Activated naive CD4-positive, alpha-beta T cell treated with anti-CD3 and anti-CD28 coated beads, Interleukin-2, amount 50 U/mL, for 24 hours (primary cell): ENCODE results near the gene SRSF3.
"Not testable (repeated sequence)": the region's sequence is repeated elsewhere in the genome, so short reads cannot be mapped to it uniquely, and the experiment has no call there.

Experiments
- H3K27ac Mint-ChIP-seq: one replicate; pipeline ENCODE4 v1.8.0; 2021; ENCODE audit warnings: mild to moderate bottlenecking, mixed read lengths
- H3K27me3 Mint-ChIP-seq: one replicate; pipeline ENCODE4 v1.8.0; 2021; ENCODE audit warnings: mixed read lengths
- H3K36me3 Mint-ChIP-seq: one replicate; pipeline ENCODE4 v1.8.0; 2021; ENCODE audit warnings: mixed read lengths
- H3K4me1 Mint-ChIP-seq: one replicate; pipeline ENCODE4 v1.8.0; 2021; ENCODE audit warnings: mixed read lengths
- H3K4me3 Mint-ChIP-seq: one replicate; pipeline ENCODE4 v1.8.0; 2021; ENCODE audit warnings: mild to moderate bottlenecking, mixed read lengths
- H3K9me3 Mint-ChIP-seq: one replicate; pipeline ENCODE4 v1.8.0; 2021; ENCODE audit warnings: mixed read lengths

SRSF3 gene

DNA sequence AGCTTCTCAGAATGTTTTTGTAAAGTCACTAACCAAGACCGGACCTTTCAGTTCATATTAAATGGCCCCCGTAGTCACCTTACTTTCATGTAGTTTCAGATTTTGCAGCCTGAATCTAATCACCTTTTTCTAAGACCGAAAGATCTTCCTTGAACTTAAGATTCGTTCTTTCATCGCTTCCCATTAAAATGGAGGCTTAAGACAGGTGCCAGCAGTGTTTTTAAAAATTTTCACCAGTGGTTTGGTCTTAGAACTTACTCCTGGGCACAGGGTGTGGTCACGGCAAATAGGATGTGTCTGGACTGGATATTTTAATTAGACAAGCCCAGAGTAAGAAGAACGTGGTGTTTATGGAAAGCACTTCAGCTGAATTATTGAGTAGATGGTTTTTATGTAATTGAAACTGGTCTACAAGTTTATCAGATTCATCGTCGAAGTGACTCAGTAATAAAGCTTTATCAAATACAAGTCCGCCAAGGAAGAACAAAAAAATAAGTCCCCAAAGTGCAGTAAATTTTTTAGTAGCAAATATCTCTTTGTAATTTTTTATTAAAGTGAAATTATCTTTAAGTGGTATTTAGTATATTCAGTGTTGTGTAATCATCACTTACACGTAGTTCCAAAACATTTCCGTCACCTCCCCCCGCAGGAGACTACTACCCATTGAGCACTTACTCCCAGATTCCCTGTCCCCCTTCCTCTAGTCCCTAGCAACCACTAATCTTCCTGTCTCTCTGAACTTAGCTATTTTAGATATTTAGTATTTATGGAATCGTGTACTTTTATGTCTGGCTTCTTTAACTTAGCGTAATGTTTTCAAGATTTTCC is 868 bp downstream of the SRSF3 start:
- H3K27ac Mint-ChIP-seq, result peak overlapping the region; percentile 99
- no peaks in the 10 kb centered on the region for H3K9me3 Mint-ChIP-seq
- H3K4me1 Mint-ChIP-seq, result peaks cover 43% of the 10 kb centered on the region
- no peaks in the 10 kb centered on the region for H3K27me3 Mint-ChIP-seq
- peaks cover 41% of the 10 kb centered on the region for H3K36me3 Mint-ChIP-seq
- H3K4me3 Mint-ChIP-seq, result peak overlapping the region; percentile 96

DNA sequence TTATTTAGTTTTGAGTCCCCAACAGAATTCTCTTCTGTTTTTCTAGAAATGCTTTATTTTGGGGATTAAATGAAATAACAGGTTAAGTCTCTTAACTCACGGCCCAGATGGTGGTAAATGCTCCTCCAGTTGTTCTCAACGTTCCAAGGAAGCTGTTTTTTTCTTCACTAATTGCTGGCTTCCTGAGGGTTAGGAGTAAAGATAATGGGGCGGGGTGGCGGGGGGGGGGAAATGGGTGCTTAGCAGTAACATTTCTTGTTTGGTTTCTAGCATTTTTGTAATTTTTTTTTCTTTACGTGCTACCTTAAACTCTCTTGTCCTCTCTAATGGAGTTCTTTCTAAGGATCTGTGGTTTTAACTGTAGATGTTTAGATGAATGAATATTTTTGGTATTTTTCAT is 2.2 kb downstream of the SRSF3 start:
- H3K4me1 Mint-ChIP-seq, result peaks cover 49% of the 10 kb centered on the region
- H3K27ac Mint-ChIP-seq, result peak overlapping the region; percentile 94
- no peaks in the 10 kb centered on the region for H3K27me3 Mint-ChIP-seq
- H3K36me3 Mint-ChIP-seq, result peaks cover 46% of the 10 kb centered on the region
- H3K4me3 Mint-ChIP-seq, result peak overlapping the region; percentile 96
- H3K9me3 Mint-ChIP-seq, result no peaks in the 10 kb centered on the region

DNA sequence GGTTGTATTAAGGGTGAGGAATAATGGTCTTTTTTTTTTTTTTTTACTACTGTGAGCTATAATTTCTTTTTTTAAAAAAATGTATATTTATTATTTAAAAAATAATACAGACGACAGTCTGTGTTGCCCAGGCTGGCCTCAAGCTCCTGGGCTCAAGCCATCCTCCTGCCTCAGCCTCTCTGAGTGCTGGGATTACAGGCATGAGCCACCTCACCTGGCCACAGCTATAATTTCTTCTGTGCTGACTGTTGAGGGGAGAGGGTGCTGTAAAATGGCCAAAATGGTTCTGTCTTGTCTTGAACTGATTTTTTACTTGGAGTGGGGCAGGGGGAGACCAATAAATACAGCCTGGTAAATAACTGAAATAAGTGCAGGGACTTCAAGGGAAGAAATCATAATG is 3.6 kb downstream of the SRSF3 start:
- peaks cover 50% of the 10 kb centered on the region for H3K36me3 Mint-ChIP-seq
- H3K9me3 Mint-ChIP-seq, result no peaks in the 10 kb centered on the region

DNA sequence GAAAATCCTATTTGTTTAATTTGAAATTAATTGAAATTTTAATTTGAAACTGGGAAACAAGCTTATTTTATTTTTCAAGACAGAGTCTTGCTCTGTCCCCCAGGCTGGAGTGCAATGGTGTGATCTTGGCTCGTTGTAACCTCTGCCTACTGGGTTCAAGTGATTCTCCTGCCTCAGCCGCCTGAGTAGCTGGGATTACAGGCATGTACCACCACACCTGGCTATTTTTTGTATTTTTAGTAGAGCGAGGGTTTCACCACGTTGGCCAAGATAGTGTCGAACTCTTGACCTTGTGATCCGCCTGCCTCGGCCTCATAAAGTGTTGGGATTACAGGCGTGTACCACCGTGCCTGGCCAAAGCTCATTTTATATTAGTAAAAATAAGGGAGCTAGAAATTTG is 4.2 kb downstream of the SRSF3 start:
- Mint-ChIP-seq H3K4me3 (peak overlapping the region; percentile 96), H3K4me1 (peaks cover 58% of the 10 kb centered on the region), H3K27ac (peak overlapping the region; percentile 71), H3K9me3 (no peaks in the 10 kb centered on the region), H3K27me3 (no peaks in the 10 kb centered on the region), H3K36me3 (peaks cover 50% of the 10 kb centered on the region)

More for the DNA sequence above, 3.6 kb downstream of the SRSF3 start:
- peak overlapping the region; percentile 79 for H3K27ac Mint-ChIP-seq
- peaks cover 55% of the 10 kb centered on the region for H3K4me1 Mint-ChIP-seq
- peak overlapping the region; percentile 96 for H3K4me3 Mint-ChIP-seq
- no peaks in the 10 kb centered on the region for H3K27me3 Mint-ChIP-seq

DNA sequence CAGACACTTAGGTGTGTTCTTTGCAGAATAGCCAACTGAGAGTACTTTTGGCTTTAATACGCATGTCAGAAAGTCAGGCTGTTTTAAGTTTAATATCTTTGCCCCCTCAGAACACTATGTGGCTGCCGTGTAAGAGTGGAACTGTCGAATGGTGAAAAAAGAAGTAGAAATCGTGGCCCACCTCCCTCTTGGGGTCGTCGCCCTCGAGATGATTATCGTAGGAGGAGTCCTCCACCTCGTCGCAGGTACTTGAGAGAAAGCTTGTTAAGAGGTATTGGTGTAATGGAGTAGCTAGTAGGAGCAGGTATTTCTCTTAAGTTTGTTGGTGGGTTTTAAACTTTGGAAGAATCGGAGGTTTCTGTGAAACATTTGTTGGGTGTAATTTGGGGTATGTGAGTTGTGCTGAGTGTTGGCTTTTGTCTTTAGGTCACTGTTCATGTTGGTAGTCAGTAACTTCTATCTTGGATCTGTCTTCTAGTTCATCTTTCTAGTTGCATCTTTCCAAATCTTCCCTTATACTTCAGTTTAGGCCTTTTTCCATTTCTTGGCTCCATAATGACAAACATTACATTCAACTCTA is 4.7 kb downstream of the SRSF3 start:
- H3K4me1 Mint-ChIP-seq, result peaks cover 60% of the 10 kb centered on the region
- H3K27ac Mint-ChIP-seq, result peak overlapping the region; percentile 71
- no peaks in the 10 kb centered on the region for H3K27me3 Mint-ChIP-seq
- H3K4me3 Mint-ChIP-seq, result peak overlapping the region; percentile 96
- H3K9me3 Mint-ChIP-seq, result no peaks in the 10 kb centered on the region
- H3K36me3 Mint-ChIP-seq, result peaks cover 50% of the 10 kb centered on the region

DNA sequence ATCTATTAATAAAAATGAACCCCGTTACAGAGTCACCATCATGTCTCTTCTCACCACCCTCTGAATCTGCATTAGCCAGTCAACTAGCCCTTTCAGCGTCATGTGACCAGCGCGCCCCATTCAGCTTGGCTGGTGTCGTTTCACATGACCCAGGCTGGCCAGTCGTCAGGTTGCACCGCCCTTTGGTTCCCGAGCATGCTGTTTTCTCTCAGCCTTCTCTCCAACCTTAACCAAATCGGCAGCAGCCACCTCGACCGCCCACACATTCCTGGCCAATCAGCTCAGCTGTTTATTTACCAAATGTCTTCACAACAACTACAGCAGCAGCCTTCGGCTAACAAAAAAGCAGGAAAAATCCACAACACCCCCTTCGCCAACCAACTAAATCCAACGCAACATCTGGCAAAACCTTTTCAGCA is 5.6 kb downstream of the SRSF3 start:
- H3K4me3 Mint-ChIP-seq, result peak overlapping the region; percentile 96
- H3K9me3 Mint-ChIP-seq, result no peaks in the 10 kb centered on the region
- H3K27ac Mint-ChIP-seq, result peak overlapping the region; percentile 85
- peaks cover 69% of the 10 kb centered on the region for H3K4me1 Mint-ChIP-seq
- H3K36me3 Mint-ChIP-seq, result peaks cover 55% of the 10 kb centered on the region
- no peaks in the 10 kb centered on the region for H3K27me3 Mint-ChIP-seq

DNA sequence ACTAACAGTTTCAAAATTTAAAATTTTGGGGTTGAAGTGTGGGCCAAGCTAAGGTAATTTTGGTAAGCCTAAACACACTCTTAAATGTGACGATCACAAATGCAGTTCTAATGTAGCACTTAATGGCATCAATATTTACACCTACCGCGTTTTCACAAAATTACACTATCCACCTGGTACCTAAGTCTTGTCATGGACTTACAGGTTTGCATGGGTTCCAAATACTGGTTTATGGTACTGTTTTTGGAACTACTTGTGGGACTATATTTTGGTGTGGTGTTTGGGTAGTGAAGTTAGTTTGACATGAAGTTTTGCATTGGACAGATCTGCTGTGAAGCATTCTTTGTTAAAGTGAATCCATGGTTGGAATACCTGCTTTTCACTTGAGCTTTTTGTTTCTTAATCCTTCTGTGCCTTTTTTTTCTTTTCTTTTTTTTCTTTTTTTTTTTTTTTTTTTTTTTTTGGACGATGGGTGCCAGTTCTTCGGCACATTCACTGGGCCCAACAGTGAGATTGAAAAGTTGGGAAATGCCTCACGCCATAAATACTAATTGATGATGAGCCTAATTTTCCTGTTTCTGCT is 6.5 kb downstream of the SRSF3 start:
- H3K27me3 Mint-ChIP-seq, result no peaks in the 10 kb centered on the region
- H3K36me3 Mint-ChIP-seq, result peaks cover 54% of the 10 kb centered on the region
- H3K9me3 Mint-ChIP-seq, result no peaks in the 10 kb centered on the region
- peak overlapping the region; percentile 96 for H3K4me3 Mint-ChIP-seq
- H3K27ac Mint-ChIP-seq, result no peak overlapping the region
- peaks cover 78% of the 10 kb centered on the region for H3K4me1 Mint-ChIP-seq

DNA sequence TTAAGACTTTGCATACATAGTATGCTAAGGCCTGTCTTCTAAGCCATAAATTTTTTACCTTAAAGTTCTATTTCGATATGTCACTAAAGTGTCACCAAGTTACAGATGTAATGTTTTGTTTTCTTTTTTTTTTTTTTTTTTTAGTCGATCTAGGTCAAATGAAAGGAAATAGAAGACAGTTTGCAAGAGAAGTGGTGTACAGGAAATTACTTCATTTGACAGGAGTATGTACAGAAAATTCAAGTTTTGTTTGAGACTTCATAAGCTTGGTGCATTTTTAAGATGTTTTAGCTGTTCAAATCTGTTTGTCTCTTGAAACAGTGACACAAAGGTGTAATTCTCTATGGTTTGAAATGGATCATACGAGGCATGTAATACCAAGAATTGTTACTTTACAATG is 7.7 kb downstream of the SRSF3 start:
- Mint-ChIP-seq H3K4me3 (peak overlapping the region; percentile 96), H3K36me3 (peaks cover 50% of the 10 kb centered on the region)
- H3K9me3 Mint-ChIP-seq, result not testable (repeated sequence)

DNA sequence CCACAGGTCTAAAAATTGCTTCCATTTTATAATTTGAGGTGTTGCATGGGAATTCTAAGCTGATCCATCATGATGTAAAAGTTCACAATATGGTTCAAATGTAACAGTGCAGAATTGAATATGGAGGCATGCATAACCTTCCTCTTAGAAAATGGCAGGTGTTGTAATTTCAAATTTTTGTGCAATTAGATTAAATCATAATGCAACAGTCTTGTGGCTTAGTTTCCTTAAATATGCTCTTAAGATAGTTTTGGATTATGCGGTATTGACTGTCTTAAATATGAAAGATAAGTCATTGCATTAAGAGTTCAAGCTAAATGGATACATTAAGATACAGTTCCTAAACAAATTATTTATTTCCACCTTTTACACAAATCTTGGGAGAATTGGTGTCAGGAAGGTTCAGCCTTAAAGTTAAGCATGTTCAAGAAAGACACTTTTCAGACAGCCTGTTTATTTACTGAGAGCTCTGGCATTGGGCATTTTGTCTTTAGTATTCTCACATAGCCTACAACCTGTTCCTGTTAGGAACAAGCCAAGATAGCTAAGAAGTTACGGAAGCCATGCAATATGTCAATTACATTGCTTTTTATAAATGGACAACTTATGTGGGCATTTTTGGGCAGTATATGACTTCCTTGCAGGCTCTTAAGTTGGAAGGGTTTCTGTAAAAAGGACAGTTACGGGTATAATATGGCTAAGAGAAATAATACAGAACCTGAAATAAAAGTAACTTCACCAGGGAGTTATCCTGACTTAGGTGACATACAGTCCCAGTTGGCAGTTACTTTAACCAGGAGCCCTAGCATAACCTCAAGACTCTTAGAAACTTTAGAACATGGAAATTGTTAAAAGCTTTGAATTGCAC is 9.3 kb downstream of the SRSF3 start:
- Mint-ChIP-seq H3K27ac (peak overlapping the region; percentile 55), H3K4me3 (peak overlapping the region; percentile 30), H3K9me3 (no peaks in the 10 kb centered on the region), H3K4me1 (peaks cover 84% of the 10 kb centered on the region), H3K27me3 (no peaks in the 10 kb centered on the region), H3K36me3 (peaks cover 42% of the 10 kb centered on the region)

More for the DNA sequence above, 7.7 kb downstream of the SRSF3 start:
- not testable (repeated sequence) for H3K27me3 Mint-ChIP-seq
- peaks cover 80% of the 10 kb centered on the region for H3K4me1 Mint-ChIP-seq
- H3K27ac Mint-ChIP-seq, result peak overlapping the region; percentile 81

DNA sequence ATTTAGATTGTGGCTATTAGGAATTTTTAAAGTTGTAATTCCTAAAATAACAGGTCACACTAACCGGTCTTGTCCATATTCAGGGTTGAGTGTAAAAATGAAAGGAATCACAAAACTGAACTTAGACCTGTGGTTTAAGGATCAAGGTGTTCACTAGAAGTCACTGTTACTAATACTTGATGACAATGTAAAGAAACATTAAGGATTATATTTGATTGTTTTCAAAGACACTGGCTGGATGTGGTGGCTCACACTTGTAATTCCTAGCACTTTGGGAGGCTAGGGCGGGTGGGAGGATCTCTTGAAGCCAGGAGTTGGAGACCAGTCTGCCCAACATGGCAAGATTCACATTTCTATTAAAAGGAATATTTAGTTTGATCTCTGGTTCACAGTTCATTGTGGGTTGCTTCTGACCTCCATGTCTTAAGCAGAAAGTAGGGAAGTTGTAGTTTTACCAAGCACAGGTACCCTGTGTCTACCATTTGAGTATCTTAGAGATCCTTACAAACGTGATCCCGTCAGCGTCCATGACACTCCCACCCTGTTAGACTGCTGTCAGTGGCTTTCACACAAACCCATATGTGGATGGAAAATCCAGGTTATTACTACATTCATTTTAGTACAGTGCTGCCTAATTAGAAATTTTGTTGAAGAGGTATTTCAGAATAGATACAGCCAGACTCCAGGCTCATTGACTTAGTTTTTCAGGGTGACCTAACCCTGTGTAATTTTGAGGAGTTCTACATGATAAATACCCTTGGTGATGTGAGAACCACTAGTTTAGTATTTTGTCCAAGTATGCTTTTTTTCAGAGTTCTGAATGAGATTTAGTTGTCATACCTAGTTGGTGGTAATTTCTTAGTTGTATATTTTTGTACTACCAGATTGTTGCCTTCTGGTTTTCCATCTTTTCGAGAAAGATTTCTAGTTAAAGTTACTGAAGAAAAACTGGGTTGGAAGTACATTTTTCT is 10.2 kb downstream of the SRSF3 start:
- peaks cover 83% of the 10 kb centered on the region for H3K4me1 Mint-ChIP-seq
- H3K27me3 Mint-ChIP-seq, result no peaks in the 10 kb centered on the region
- H3K9me3 Mint-ChIP-seq, result no peaks in the 10 kb centered on the region
- H3K27ac Mint-ChIP-seq, result peak overlapping the region; percentile 71
- H3K4me3 Mint-ChIP-seq, result peak overlapping the region; percentile 30
- H3K36me3 Mint-ChIP-seq, result peaks cover 40% of the 10 kb centered on the region

DNA sequence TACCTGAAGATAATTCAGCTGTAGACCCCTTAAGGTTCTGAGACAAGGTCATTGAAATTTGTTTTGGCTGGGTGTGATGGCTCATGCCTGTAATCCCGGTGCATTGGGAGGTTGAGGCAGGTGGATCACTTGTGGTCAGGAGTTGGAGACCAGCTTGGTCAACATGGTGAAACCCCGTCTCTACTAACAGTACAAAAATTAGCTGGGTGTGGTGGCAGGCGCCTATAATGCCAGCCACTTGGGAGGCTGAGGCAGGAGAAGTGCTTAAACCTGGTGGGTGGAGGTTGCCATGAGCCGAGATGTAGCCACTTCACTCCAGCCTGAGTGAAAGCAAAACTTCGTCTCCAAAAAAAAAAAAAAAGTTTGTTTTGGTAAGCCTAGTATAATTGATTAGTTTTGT is 11.0 kb downstream of the SRSF3 start:
- H3K4me3 Mint-ChIP-seq, result no peak overlapping the region
- peaks cover 82% of the 10 kb centered on the region for H3K4me1 Mint-ChIP-seq

DNA sequence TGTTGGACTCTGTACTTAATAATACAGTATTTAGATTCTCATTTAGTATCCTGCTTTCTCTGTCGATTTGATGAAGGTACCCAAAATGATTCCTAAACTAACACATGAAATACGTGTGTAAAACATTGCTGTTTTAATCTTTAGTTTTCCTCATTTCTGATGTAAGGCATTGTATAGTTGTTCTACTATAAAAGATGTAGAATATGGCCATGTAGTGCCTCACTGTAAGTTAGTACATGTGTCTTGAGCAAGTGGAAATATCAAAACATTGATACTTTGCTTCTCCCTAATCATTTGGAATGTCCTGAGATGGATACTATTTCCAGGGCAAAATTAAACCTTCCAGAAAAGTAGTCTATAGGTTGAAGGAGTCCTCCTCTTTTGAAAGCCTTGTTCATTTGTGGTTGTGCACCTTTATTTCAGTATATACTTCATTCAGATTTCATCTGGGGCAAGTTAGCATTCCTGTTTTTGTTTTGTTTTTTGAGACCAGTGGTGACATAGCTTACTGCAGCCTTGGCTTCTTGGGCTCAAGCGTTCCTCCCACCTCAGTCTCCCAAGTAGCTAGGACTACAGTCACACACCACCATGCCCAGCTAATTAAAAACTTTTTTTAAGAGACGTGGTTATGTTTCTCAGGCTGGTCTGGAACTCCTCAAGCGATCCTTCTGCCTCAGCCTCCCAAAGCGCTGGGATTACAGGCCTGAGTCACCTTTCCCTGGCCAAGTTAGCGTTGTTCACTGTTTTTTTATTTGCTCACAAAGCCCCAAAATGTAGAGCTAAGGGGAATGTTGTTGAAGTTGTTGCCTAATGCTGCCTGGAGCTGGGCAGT is 11.6 kb downstream of the SRSF3 start:
- peak overlapping the region; percentile 55 for H3K4me3 Mint-ChIP-seq
- peaks cover 77% of the 10 kb centered on the region for H3K4me1 Mint-ChIP-seq
- H3K27me3 Mint-ChIP-seq, result no peaks in the 10 kb centered on the region
- H3K36me3 Mint-ChIP-seq, result peaks cover 35% of the 10 kb centered on the region
- H3K9me3 Mint-ChIP-seq, result no peaks in the 10 kb centered on the region
- peak overlapping the region; percentile 87 for H3K27ac Mint-ChIP-seq

More for the DNA sequence above, 11.0 kb downstream of the SRSF3 start:
- H3K9me3 Mint-ChIP-seq, result no peaks in the 10 kb centered on the region
- H3K27ac Mint-ChIP-seq, result peak overlapping the region; percentile 71
- peaks cover 38% of the 10 kb centered on the region for H3K36me3 Mint-ChIP-seq
- H3K27me3 Mint-ChIP-seq, result no peaks in the 10 kb centered on the region

DNA sequence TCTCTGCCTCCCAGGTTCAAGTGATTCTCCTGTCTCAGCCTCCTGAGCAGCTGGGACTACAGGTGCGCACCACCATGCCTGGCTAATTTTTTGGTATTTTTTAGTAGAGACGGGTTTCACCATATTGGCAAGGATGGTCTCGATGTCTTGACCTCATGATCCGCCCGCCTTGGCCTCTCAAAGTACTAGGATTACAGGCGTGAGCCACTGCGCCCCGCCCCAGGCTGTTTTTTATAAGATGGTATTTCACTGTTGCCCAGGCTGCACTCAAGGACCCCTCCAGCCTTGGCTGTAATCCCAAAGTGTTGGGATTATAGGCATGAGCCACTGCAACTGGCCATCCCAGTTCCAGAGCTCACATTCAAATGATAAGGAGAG is 13.1 kb downstream of the SRSF3 start:
- peaks cover 36% of the 10 kb centered on the region for H3K36me3 Mint-ChIP-seq
- H3K4me1 Mint-ChIP-seq, result peaks cover 69% of the 10 kb centered on the region
- H3K4me3 Mint-ChIP-seq, result peak overlapping the region; percentile 56
- H3K27me3 Mint-ChIP-seq, H3K9me3 Mint-ChIP-seq: not testable (repeated sequence)
- peak overlapping the region; percentile 85 for H3K27ac Mint-ChIP-seq
